ENCODE data around the gene MAT2A.
"Not testable (repeated sequence)": the region's sequence is repeated elsewhere in the genome, so short reads cannot be mapped to it uniquely, and the experiment has no call there.

The MAT2A gene

GRCh38 chr2:85547089-85547858 lies 8.3 kb downstream of the MAT2A start:
- DNase-seq (ENCODE audit: insufficient read length, low spot score): no peak

GRCh38 chr2:85547859-85548607 lies 9.1 kb downstream of the MAT2A start:
- DNase-seq (ENCODE audit: insufficient read length, low spot score) (no peak), FAIRE-seq (no peak)

More at GRCh38 chr2:85547089-85547858, 8.3 kb downstream of the MAT2A start:
- no peak for FAIRE-seq

GRCh38 chr2:85548608-85548900 lies 9.6 kb downstream of the MAT2A start:
- DNase-seq (ENCODE audit: insufficient read length, low spot score) (no peak), FAIRE-seq (no peak)

GRCh38 chr2:85549095-85549494 lies 10.1 kb downstream of the MAT2A start:
- DNase-seq (ENCODE audit: insufficient read length, low spot score) (no peak), FAIRE-seq (no peak)

- no peak for FAIRE-seq
These were observed 10.9 kb downstream of the MAT2A start for GRCh38 chr2:85549826-85550225.

GRCh38 chr2:85550486-85550885 lies 11.5 kb downstream of the MAT2A start:
- DNase-seq (ENCODE audit: insufficient read length, low spot score) (no peak), FAIRE-seq (no peak)

More at GRCh38 chr2:85549826-85550225, 10.9 kb downstream of the MAT2A start:
- DNase-seq (ENCODE audit: insufficient read length, low spot score): peak; percentile 78

GRCh38 chr2:85551698-85552678 lies 13.0 kb downstream of the MAT2A start:
- peak; percentile 60 for FAIRE-seq
- peak; percentile 65 for DNase-seq (ENCODE audit: insufficient read length, low spot score)

GRCh38 chr2:85553184-85553583 lies 14.2 kb downstream of the MAT2A start:
- no peak for FAIRE-seq
- DNase-seq (ENCODE audit: insufficient read length, low spot score): no peak

- FAIRE-seq: no peak
- no peak for DNase-seq (ENCODE audit: insufficient read length, low spot score)
These were observed 16.1 kb downstream of the MAT2A start for GRCh38 chr2:85554980-85555612.

- FAIRE-seq (no peak), DNase-seq (ENCODE audit: insufficient read length, low spot score) (no peak)
These were observed 18.2 kb downstream of the MAT2A start for GRCh38 chr2:85557130-85557529.

GRCh38 chr2:85558160-85558559 lies 19.2 kb downstream of the MAT2A start:
- FAIRE-seq (no peak), DNase-seq (ENCODE audit: insufficient read length, low spot score) (no peak)

GRCh38 chr2:85560403-85560726 lies 21.4 kb downstream of the MAT2A start:
- DNase-seq (ENCODE audit: insufficient read length, low spot score); FAIRE-seq: not testable (repeated sequence)

GRCh38 chr2:85560812-85561279 lies 21.9 kb downstream of the MAT2A start:
- no peak for DNase-seq (ENCODE audit: insufficient read length, low spot score)
- FAIRE-seq: no peak

- FAIRE-seq: peak; percentile 90
These were observed 22.6 kb downstream of the MAT2A start, which contains the start of gene GGCX for GRCh38 chr2:85561280-85562212. TSS of gene GGCX (minus strand) at chr2:85561493. CDS start at chr2:85561428, 65 bp downstream.

GRCh38 chr2:85564144-85564563 lies 25.2 kb downstream of the MAT2A start:
- DNase-seq (ENCODE audit: insufficient read length, low spot score): no peak

More at GRCh38 chr2:85561280-85562212, 22.6 kb downstream of the MAT2A start, which contains the start of gene GGCX:
- peak; percentile 89 for DNase-seq (ENCODE audit: insufficient read length, low spot score)

GRCh38 chr2:85566265-85566664 lies 27.3 kb downstream of the MAT2A start:
- DNase-seq (ENCODE audit: insufficient read length, low spot score) (no peak), FAIRE-seq (no peak)

More at GRCh38 chr2:85564144-85564563, 25.2 kb downstream of the MAT2A start:
- FAIRE-seq: no peak

GRCh38 chr2:85575739-85576138 lies 36.8 kb downstream of the MAT2A start:
- DNase-seq (ENCODE audit: insufficient read length, low spot score) (no peak), FAIRE-seq (no peak)

GRCh38 chr2:85577063-85577385 lies 38.1 kb downstream of the MAT2A start:
- no peak for FAIRE-seq
- no peak for DNase-seq (ENCODE audit: insufficient read length, low spot score)
